ENCODE data around the gene CD93.

DNA sequence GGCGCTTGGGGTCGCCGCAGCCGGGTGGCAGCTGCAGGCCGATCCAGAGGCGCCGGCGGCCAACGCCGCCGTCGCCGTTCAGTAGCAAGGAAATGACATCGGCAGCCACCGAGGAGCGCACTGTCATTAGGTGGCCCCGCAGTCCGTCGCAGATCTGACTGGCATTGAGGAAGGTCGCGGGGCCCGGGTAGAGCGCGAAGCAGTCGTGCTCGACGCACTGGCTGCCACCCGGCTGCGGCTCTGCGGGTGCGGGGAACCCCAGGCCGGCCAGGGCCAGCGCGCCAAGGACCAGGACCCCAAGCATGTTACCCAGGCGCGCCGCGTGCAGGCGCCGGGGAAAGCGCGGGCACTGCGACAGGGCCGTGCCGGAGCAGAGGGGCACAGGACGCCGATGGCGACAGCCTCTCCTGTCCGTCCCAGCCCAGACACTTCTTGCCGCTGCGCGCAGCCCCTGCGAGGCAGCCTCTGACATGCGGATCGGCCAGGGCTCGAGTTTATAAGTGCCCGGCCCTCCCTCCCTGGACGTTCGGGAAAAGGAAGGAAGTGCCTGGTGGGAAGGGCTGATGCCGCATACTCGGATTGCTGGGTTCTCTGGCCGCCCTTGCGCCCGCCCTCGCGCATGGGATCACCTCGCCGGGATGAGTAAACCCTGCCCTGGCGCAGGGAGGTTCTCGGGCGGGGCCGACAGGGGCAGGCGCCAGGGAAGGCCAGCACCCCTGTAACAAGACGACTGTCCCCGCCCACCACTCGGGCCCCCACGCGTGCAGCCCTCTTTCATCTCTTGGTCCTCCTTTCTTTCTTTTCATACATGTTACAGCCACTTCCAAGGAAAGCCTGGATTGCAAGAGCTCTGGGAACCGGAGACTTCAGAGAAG, 36.7 kb downstream of the CD93 start, which contains the start of gene THBD:
- TF ChIP-seq POLR2A (IDR thresholded peaks at IDR 0.05), result no peak
- TF ChIP-seq, protein P1, sequence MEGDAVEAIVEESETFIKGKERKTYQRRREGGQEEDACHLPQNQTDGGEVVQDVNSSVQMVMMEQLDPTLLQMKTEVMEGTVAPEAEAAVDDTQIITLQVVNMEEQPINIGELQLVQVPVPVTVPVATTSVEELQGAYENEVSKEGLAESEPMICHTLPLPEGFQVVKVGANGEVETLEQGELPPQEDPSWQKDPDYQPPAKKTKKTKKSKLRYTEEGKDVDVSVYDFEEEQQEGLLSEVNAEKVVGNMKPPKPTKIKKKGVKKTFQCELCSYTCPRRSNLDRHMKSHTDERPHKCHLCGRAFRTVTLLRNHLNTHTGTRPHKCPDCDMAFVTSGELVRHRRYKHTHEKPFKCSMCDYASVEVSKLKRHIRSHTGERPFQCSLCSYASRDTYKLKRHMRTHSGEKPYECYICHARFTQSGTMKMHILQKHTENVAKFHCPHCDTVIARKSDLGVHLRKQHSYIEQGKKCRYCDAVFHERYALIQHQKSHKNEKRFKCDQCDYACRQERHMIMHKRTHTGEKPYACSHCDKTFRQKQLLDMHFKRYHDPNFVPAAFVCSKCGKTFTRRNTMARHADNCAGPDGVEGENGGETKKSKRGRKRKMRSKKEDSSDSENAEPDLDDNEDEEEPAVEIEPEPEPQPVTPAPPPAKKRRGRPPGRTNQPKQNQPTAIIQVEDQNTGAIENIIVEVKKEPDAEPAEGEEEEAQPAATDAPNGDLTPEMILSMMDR (IDR thresholded peaks at IDR 0.05), result no peak

All from testis (tissue), 2 donors.